ENCODE measurements around the gene TRIM54.

DNA sequence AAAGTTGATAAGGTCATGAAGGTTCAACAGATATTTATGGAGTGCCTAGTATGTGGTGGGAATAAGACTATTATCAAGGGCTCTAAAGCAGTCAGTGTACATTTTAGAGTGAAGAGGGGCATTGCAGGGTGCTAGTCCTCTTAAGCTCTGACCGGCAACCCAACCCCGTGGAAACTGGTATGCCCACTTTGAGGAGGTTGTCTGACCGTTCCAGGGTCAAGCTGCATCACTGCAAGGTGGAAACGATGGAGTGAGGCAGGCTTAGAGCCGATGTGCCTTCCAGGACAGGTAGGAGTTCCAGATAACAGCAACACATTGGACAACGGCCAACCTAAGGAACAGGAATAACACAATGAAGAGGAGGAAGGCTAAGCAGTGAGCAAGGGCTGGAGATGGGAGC lies 27.4 kb downstream of the TRIM54 start:
- TF ChIP-seq, protein P1, sequence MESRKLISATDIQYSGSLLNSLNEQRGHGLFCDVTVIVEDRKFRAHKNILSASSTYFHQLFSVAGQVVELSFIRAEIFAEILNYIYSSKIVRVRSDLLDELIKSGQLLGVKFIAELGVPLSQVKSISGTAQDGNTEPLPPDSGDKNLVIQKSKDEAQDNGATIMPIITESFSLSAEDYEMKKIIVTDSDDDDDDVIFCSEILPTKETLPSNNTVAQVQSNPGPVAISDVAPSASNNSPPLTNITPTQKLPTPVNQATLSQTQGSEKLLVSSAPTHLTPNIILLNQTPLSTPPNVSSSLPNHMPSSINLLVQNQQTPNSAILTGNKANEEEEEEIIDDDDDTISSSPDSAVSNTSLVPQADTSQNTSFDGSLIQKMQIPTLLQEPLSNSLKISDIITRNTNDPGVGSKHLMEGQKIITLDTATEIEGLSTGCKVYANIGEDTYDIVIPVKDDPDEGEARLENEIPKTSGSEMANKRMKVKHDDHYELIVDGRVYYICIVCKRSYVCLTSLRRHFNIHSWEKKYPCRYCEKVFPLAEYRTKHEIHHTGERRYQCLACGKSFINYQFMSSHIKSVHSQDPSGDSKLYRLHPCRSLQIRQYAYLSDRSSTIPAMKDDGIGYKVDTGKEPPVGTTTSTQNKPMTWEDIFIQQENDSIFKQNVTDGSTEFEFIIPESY (CRISPR knock-in tag; IDR thresholded peaks at IDR 0.05) = no peak
- TF ChIP-seq, protein P2, sequence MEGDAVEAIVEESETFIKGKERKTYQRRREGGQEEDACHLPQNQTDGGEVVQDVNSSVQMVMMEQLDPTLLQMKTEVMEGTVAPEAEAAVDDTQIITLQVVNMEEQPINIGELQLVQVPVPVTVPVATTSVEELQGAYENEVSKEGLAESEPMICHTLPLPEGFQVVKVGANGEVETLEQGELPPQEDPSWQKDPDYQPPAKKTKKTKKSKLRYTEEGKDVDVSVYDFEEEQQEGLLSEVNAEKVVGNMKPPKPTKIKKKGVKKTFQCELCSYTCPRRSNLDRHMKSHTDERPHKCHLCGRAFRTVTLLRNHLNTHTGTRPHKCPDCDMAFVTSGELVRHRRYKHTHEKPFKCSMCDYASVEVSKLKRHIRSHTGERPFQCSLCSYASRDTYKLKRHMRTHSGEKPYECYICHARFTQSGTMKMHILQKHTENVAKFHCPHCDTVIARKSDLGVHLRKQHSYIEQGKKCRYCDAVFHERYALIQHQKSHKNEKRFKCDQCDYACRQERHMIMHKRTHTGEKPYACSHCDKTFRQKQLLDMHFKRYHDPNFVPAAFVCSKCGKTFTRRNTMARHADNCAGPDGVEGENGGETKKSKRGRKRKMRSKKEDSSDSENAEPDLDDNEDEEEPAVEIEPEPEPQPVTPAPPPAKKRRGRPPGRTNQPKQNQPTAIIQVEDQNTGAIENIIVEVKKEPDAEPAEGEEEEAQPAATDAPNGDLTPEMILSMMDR (IDR thresholded peaks at IDR 0.05 in 2 of 3, conservative IDR thresholded peaks at IDR 0.05 in 1 of 3; ENCODE audit: insufficient read depth in 2 of 3, low read depth in 1 of 3, low read length in 3 of 3) = no peak
- TF ChIP-seq ARHGAP35 (IDR thresholded peaks at IDR 0.05; ENCODE audit: partially characterized antibody) = no peak
- TF ChIP-seq KDM5B (IDR thresholded peaks at IDR 0.05; ENCODE audit: insufficient replicate concordance, low read depth, low read length) = no peak
- TF ChIP-seq FOXJ3 (CRISPR knock-in tag; IDR thresholded peaks at IDR 0.05) = no peak
- TF ChIP-seq SIN3A (IDR thresholded peaks at IDR 0.05; ENCODE audit: borderline replicate concordance in 2 of 2, control insufficient read depth in 1 of 2, low read depth in 2 of 2, low read length in 2 of 2) = no peak
- TF ChIP-seq HMG20A (CRISPR knock-in tag; conservative IDR thresholded peaks at IDR 0.05) = no peak
- no peak for TF ChIP-seq JUN (IDR thresholded peaks at IDR 0.05; ENCODE audit: borderline replicate concordance, low read depth, low read length)
- TF ChIP-seq JUN (CRISPR knock-in tag; IDR thresholded peaks at IDR 0.05; ENCODE audit: borderline replicate concordance) = no peak
- TF ChIP-seq, protein P3, sequence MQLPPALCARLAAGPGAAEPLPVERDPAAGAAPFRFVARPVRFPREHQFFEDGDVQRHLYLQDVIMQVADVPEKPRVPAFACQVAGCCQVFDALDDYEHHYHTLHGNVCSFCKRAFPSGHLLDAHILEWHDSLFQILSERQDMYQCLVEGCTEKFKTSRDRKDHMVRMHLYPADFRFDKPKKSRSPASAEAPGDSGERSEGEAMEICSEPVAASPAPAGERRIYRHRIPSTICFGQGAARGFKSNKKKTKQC (CRISPR knock-in tag; IDR thresholded peaks at IDR 0.05) = no peak
- TF ChIP-seq POLR2AphosphoS5 (IDR thresholded peaks at IDR 0.05; ENCODE audit: control insufficient read depth, insufficient read depth, low read depth, low read length) = no peak
- TF ChIP-seq, protein P4, sequence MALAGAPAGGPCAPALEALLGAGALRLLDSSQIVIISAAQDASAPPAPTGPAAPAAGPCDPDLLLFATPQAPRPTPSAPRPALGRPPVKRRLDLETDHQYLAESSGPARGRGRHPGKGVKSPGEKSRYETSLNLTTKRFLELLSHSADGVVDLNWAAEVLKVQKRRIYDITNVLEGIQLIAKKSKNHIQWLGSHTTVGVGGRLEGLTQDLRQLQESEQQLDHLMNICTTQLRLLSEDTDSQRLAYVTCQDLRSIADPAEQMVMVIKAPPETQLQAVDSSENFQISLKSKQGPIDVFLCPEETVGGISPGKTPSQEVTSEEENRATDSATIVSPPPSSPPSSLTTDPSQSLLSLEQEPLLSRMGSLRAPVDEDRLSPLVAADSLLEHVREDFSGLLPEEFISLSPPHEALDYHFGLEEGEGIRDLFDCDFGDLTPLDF (CRISPR knock-in tag; IDR thresholded peaks at IDR 0.05) = no peak
- TF ChIP-seq, protein P5, sequence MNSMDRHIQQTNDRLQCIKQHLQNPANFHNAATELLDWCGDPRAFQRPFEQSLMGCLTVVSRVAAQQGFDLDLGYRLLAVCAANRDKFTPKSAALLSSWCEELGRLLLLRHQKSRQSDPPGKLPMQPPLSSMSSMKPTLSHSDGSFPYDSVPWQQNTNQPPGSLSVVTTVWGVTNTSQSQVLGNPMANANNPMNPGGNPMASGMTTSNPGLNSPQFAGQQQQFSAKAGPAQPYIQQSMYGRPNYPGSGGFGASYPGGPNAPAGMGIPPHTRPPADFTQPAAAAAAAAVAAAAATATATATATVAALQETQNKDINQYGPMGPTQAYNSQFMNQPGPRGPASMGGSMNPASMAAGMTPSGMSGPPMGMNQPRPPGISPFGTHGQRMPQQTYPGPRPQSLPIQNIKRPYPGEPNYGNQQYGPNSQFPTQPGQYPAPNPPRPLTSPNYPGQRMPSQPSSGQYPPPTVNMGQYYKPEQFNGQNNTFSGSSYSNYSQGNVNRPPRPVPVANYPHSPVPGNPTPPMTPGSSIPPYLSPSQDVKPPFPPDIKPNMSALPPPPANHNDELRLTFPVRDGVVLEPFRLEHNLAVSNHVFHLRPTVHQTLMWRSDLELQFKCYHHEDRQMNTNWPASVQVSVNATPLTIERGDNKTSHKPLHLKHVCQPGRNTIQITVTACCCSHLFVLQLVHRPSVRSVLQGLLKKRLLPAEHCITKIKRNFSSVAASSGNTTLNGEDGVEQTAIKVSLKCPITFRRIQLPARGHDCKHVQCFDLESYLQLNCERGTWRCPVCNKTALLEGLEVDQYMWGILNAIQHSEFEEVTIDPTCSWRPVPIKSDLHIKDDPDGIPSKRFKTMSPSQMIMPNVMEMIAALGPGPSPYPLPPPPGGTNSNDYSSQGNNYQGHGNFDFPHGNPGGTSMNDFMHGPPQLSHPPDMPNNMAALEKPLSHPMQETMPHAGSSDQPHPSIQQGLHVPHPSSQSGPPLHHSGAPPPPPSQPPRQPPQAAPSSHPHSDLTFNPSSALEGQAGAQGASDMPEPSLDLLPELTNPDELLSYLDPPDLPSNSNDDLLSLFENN (IDR thresholded peaks at IDR 0.05; ENCODE audit: low read depth in 2 of 2, low read length in 2 of 2) = no peak
